Fibroblast of the conjunctiva (primary cell): Measurements from ENCODE around the gene AGR3.

Experiments
- DNase-seq: peaks from one replicate; pipeline ENCODE4 v3.0.0-alpha.2; 2010; ENCODE audit warnings: low read depth

The AGR3 gene

DNA sequence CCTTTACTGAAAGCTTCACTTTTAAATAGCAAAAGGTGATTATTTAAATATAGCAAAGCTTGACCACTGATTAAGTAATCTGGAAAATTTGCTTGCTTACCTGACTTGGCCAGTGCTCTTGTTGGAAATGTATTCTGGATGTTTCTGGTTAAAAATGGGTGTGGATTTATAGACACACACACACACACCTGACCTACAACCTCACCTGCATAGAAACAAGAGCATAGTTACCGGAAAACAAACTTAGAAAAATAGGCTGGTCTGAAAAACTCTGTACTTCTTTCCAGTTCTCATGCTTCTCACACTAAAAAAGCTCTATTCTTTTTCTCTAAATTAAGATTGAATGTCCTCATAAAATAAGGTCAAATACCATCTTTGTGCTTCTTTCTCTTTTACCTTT, at the start of gene AGR3:
Gene AGR3, minus strand, starts transcription at position 140 of the 400 bp plus-strand sequence. CDS start 3,365 bp downstream, outside the sequence.
- no peak for DNase-seq

DNA sequence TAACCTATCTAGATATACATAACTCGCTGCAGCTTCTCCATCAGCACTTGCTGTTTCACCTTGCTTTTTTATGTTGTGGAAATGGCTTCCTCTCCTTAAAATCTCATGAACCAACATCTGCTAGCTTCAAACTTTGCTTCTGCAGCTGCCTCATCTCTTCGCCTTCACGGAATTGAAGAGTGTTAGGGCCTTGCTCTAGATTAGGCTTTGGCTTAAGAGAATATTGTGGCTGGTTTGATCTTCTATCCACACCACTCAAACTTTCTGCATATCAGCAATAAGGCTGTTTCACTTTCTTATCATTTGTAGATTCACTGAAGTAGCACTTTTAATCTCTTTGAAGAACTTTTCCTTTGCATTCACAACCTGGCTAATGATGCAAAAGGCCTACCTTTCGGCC, 49.2 kb upstream of the AGR3 start:
- no peak for DNase-seq

DNA sequence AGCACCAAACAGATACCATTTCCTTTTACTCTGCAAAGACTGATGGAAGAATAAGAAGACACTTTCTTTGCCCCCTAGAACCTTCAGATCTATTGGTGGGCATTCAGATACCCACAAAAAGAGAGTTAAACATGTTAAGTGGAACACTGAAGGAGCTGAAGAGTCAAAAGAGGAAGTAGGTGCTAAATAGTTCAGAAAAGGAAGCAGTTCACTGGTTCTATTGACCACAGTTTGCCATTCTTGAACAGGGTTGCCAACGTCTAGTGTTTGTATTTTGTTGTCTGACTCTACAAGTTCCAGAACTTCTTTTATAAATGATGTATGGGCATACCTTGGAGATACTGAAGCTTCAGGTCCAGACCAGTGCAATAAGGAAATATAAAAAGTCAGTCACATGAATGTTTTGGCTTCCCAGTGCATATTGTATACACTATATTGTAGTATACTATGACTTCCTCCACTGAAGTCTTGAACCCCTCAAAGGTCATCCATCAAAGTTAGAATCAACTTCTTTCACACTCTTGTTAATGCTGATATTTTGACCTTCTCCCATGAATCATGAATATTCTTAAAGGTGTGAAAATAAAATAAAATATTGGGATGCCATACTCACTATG, 47.5 kb upstream of the AGR3 start:
- no peak for DNase-seq

DNA sequence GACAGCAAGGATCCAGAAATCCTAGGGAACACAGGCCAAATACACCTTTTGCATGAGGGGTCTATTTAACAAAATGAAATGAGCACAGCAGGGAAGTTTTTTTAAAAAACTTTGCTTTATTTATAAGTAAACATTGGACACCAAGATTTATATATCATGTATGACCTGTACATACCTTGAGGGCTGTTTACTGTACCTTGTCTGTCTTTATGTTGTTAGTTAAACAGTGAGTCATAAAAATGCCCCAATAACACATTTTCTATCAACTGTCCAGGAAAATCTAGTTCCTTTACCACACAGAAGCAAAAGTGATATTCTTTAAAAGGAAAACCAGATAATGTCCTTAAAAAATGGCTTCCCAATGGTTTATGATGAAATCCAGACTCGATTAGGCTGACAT, 45.1 kb upstream of the AGR3 start:
- DNase-seq, result no peak

DNA sequence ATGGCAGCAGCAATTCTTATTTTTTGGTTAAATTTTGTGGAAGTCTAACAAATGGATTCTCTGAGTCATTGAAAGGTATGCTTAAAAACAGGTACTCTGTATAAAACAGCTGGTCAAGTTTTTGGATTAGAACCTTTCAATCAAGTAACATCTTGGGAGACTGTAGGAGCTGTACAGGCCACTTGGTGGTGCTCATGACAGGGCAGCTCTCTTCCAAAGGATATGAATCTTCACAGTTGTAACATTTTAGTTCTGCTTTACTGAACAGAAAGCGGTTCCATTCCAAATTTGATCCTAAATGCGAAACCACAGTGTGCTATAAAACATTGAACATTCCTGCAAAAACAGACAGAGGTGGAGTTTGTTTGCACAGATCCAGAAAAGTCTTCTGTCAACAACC, 44.5 kb upstream of the AGR3 start:
- DNase-seq, result peak; percentile 53

DNA sequence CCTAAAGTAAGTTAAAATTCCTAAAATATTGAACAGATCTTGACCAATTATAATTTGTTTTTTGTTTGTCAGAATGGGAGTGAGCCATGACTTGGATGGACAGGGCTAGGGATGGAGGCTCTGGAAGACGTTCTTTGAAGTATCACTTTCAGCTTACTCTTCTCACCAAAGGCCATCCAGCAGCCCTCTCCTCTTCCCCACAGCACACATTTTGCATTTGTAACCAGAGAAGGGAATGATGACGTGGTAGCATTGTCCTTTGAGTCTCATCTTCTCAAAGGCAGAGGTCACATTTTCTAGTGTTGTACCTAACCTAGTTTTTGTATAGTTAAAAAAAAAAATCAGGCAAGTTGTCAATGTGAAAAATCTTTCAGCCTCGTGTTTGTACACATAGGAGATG, 43.8 kb upstream of the AGR3 start:
- DNase-seq, result no peak

DNA sequence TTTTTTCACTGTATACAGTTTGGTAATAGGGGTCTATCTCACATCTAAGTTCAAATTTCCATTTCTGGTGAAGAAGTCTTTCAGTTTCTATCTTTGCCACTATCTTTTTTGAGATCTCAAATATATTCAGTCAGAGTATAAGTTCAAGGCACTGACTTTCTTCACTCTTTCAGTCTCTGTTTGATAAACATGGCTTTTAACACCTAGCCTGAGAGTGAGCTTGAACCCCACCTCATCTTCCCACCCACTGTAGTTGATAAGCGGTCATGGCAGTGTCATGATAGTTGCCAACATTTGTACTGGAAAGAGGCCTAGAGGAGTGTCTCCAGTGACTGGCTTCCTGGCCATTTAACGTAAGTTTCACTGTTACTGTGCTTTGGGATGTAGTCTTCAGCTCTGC, 41.2 kb upstream of the AGR3 start:
- DNase-seq, result no peak

DNA sequence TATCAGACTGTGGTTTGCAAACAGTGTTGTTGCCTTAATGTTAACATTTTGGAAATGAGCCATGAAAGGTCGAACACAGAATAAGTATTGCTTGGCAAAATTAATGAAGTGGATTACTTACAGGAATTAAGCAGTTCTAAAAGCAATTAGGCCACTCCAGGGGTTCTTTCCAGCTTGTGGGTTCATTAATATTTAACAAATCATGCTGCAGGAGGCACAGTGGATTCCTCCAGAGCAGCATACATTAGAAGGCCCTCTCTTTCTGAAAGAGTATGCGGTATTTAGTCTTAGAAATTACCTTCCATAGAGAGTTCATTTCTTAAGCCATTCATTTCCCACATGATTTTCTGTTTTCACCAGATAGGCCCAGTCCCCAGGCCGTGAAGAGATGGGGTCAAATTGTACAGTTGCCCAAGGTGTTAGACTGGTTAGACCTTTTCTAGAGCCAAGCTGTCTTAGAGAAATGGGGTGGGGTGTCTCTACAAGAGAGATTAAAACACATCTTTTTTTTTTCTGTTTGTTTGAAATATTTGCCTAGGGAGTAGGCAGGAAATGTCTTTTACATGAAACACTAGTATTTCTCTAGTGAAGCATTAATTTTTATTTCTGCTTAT, 40.0 kb upstream of the AGR3 start:
- DNase-seq, result no peak

DNA sequence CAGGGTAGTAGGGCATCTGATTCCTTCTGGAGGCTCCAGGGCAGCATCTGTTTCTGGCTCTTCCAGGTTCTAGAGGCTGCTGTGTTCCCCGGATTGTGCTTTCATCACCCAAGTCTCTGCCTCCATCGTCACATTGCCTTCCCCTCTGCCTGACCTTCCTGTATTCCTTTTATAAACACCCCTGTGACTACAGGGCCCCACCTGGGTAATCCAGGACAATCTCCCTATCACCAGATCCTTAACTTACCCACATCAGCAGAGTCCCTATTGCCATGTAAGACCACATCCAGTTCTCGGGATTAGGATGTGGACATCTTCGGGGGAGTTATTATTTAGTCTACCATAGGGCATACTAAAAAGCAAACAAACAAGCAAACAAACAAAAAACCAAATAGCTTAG, 39.4 kb upstream of the AGR3 start:
- DNase-seq, result no peak

DNA sequence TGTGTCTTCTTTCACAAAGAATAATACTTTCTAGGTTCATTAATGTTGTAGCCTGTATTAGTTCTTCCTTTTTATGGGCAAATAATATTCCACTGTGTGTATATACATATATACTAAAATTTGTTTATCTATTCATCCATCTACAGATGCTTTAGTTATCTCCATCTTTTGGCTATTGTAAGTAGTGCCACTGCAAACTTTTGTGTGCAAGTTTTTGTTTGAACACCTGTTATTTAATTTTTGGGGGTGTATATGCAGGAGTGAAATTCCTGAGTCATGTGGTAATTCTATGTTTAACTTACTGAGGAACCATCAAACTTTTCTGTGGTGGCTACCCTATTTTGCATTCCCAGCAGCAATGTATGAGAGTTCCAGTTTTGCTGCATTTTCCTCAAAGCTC, 37.7 kb upstream of the AGR3 start:
- DNase-seq, result no peak

DNA sequence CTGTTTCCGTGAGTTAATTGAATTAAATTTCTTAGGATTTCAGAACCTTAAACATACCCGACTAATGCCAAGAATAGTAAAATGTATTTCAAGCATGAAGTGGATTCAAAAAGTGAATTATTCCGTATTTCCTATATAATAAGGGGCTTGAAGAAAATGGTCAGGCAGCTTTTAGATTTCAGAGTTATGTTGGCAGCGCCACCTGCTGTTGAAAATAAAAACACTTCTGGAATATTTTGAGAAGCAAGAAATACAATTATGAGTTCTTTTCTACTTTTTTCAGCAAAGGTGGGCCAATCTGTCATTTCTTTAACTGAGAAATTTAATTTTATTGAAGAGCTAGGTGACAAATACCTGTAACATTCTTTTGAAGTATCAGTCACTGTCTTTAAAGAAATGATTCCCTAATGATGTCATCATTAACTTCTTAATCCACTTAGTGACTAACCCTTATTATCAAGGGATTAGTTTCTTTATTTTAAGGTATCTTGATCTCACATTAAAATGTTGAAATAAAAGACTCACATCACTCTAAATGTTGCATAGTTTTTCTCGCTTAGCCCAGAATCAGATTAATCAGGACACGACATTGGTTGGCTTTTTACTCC, 36.6 kb upstream of the AGR3 start:
- peak; percentile 21 for DNase-seq

DNA sequence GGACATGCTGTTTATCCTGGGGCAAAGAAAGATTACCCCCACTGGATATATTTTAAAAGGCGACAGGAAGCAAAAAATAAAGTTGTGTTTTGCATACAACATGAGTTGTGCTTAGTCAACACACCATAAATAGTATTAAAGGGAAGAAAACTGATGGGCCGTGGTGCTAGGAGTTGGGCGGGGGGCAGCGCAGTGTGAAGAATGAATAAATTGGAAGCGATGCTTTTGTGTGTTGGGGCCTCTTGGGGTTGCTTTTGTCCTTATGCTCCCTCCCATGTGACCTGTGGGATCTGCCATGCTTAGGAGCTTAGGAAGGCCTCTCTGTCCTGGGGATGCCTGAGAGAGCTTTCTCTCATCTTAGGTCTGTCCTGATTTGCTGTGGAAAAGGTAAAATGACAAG, 35.0 kb upstream of the AGR3 start:
- no peak for DNase-seq

DNA sequence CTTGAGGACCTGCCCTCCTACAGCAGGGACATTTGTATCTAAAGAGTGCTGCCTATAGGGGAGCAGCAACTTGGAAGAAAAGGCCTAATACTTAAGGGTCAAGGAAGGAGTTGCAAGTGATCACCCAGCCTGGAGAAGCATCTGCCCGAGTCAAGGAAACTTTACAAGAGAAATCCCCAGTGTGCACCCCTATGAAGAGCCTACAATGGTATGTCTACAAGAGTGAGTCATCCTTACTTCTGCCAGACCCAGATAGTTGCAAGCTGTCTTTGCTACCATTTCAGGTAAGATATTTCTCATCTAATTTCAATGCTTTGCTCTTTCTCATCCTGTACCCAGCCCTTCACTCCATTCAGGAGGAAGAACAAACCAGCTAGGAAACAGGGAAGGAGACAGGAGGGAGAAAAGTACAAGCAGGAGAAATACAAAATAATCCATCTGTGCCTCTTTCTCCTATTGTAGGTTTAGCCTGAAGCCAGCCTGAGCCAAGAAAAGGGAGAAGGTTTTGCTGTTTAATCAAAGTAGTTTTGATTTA, 34.4 kb upstream of the AGR3 start:
- DNase-seq, result peak; percentile 68

DNA sequence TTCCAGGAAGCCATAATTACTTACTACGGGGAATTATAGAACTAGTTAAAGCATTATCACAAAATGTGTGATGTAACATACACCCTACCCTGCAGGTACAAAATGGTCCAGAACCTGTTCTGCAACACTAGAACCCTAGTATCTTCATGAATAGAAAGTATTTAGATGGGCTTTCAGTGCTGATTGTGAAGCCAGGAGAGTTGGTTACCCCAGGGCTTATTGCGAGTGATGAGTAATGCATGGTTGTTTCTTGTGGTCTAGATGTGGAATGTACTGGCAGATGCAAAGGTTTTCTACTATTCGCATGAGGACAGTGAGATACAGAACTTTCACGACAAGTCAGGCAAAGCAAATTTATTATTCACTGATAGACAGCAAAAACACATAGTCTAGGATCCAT, 33.6 kb upstream of the AGR3 start:
- peak; percentile 74 for DNase-seq

DNA sequence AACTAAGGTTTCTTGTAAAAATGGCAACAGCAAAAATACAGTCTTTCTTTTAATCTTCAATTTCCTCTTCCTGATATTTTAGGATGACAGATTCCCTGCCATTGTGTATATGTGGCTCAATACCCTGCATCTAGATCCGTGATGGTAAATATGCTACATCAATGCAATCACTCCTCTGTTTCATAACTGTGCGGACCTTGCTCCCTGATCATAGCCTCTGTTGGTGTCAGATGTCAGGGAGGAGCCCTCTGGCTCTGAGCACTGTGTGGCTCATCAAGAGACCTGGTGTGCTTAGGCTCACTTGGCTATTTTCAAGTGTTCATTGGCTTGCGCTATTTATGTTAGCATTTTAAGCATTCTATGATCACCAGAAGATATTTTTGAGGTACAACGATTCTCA, 33.0 kb upstream of the AGR3 start:
- DNase-seq, result peak; percentile 9

DNA sequence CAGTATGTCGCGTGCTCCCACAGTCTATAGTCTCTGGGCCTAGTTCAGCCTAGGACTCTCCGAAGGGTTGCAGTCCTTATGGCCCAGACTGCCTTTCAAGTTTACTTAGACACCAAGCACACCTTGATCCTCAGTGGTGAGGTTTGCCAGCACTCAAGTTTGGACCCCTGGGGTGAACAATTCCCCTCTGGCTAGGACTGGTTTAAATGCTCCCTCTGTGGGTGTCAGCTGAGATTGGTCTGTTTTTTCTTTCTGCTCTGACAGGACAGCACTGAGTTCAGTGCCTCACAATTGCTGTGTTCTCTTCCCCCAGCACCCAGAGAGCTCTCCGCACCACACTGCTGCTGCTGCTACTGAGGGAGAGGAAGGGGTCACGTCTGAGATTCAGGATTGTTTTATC, 31.9 kb upstream of the AGR3 start:
- DNase-seq, result no peak

DNA sequence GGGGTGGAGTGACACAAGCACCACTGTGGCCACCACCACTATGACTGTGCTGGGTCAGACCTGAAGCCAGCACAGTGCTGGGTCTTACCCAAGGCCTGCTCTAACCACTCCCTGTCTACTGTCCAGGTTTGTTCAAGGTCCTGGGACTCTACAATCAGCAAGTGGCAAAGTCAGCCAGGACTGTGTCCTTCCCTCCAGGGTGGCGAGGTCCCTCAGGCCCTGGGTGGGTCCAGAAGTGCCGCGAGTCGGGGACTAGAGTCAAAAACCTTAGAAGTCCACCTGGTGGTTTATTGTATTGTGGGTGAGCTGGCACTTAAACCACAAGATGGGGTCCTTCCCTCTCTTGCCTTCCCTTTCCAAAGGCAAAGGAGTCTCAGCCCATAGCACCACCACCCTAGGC, 30.8 kb upstream of the AGR3 start:
- DNase-seq, result no peak

DNA sequence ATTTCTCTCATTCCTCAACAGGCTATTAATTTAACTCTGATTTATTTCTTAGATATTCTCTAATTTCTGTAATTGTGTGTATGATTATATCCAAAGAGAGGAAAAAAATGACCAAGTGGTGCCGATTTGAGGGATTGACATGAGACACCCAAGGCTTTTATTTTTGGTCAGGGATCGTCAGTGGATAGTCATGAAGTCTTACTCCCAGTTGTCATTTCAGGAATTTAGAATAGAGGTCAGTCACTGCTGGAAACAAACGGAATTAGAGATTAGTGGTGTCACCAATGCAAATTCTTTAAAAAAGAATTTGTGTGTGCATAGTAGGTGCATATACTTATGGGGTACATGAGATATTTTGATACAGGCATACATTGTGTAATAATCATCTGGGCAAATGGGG, 26.8 kb upstream of the AGR3 start:
- no peak for DNase-seq

DNA sequence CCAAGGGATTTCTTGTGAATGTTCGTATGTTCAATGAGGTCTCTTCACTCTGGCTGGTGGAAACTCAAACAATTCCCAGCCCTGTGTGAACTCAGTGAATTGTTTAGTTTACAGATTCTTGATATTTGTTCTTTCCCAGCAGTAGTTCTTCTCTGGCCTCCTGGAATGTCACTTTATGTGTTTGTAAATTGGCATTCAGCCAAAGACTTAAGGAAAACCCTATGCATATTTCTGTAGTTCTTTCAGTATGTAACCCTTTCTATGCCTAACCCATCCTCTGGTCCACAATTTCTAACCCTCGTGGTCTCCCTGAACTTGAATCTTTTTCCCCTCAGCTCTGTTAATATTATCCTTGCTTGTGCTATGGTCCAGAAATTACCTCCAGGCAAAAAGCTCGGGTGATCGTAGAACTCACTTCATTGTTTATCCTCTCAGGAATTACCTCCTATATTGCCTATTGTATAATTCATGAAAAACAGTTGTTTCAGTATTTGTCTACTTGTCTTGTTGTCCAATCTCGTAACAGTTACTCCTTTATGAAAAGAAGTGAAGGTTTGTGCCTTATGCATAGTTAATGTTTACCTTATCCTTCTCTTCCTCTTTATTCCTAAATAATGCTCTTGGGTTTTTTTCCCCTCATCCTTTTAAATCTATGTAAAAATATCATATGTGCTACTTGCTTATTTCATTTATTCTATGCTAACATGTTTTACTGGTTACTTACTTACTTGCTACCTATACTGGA, 23.7 kb upstream of the AGR3 start:
- DNase-seq, result peak; percentile 6

DNA sequence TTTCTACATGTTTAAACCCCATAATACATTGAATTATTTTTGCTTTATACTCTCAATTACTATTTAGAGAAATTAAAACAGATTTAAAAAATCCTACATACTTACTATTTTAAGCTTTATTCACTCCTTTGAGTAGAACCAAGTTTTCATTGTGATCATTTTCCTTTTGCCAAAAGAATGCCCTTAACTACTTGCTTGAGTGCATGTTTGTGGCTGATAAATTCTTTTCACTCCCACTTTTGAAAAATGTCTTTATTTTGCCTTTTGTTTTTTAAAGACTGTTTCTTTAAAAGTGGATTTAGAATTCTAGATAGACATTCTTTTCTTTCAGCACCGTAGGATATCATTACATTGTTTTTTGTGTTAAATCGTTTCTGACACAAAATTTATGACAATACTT, 22.3 kb upstream of the AGR3 start:
- no peak for DNase-seq

DNA sequence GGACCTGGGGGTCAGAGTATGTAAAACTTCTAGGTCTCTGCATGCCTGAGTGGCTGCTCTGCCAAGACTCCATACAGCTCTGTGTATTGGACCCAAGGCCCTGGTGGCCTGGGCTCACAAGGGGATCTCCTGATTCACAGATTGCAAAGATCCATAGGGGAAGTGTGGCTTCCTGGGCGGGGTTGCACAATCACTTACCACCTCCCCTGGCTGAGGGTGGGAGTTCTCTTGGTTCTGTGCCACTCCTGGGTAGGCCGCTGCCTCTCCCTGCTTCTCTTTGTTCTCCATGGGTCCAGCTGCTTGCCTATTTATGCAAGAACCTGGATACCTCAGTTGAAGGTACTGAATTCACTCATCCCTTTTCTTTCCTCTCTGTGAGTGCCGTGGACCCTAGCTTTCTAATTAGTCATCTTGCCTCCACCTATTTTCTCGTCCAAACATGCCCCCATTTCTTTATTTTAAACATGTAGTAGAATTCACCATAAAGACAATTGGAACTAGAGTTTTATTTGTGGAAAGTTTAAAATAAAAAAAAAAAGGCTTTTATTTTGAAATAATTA, 18.5 kb upstream of the AGR3 start:
- DNase-seq, result no peak

DNA sequence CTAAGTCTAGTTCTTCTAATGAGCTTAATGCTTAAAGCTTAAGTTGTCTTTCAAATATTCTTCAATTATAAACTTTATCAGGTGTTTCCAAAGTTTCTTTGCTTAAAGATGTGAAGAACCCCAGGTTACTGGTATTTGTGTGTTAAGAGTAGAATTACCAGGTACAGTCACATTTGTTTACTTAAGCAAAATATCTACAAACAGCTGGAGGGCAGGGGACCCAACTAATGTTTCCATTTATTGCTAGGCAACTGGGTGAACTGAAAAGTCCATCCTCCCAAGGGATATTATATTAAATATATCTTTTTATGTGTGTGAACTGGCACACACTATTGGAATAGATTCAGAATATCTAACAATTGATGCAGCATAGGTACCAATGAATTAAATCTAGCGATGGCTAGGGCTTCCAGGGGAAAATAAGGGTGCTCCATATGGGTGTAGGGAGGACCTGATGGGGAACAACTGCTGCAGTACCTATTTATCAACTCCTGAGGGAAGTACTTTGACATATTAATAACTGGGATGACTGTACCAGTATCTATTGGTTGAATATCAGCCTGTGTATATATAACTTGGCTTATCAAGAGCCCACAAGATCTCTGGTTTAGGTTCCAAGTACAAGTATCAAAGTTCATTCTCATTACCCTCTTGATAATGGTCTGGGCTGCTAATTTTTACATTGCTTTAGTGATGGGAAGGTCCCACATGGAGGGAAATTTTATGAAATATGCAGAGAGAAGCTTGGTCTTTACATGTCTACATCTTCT, 10.3 kb upstream of the AGR3 start:
- DNase-seq, result no peak
